Endothelial cell of umbilical vein (primary cell): ENCODE results near the gene ARHGEF26. TPM values are rescaled to one million over a fixed set of nuclear protein-coding genes. Genes with fewer than 3 reads are reported as not detected.

Source experiments
- BruUV-seq: library from RNA; stranded (reverse); fragments of 400-500 nt; replicated peaks from 2 replicates; lab custom pipeline; 2021; lab: Mats Ljungman, UMichigan
- CTCF ChIA-PET: fragments of 300-600, 350-600 bp; sonication (Branson Sonifier 250); formaldehyde crosslinking; loops from one replicate; lab custom pipeline; 2021; ENCODE audit warnings: antibody characterized with exemption, inconsistent platforms; lab: Charles Lee
- POLR2A ChIA-PET: fragments of 300-600, 350-600 bp; sonication (Branson Sonifier 250); formaldehyde crosslinking; loops from one replicate; lab custom pipeline; 2021; ENCODE audit warnings: antibody characterized with exemption, inconsistent platforms; lab: Charles Lee
- DNase-seq: peaks from one replicate; pipeline ENCODE4 v3.0.0-alpha.2; 2011; ENCODE audit warnings: low read depth, low spot score
- FAIRE-seq: peaks from 2 replicates; lab custom pipeline; 2011; peaks lifted over from hg19 to GRCh38; lab: Jason Lieb, UNC
- H2AFZ ChIP-seq: 2 replicates; pipeline ENCODE4 v1.6.0; 2012; ENCODE audit warnings: low read depth, low read length, control low read depth, inconsistent platforms
- H3K27ac ChIP-seq: 2 replicates; pipeline ENCODE4 v1.5.1; 2011; ENCODE audit warnings: low read depth, mild to moderate bottlenecking, control low read depth, low read length, moderate library complexity; ENCODE audit not compliant: insufficient read depth
- H3K27me3 ChIP-seq, 2 experiments: 2 replicates each; pipeline versions ENCODE4 v1.6.0 to v1.6.1; 2011; ENCODE audit warnings: low read length in 2 of 2, mixed read lengths in 1 of 2; ENCODE audit not compliant: control insufficient read depth in 2 of 2, insufficient read depth in 2 of 2
- H3K36me3 ChIP-seq, 2 experiments: 2 replicates in 1 of 2; 3 replicates in 1 of 2; pipeline ENCODE4 v1.5.1; 2011; ENCODE audit warnings: low read length in 2 of 2, mild to moderate bottlenecking in 1 of 2, moderate library complexity in 1 of 2; ENCODE audit not compliant: control insufficient read depth in 2 of 2, insufficient read depth in 2 of 2; ENCODE audit errors: extremely low read depth in 1 of 2
- H3K4me1 ChIP-seq: 3 replicates; pipeline ENCODE4 v1.5.1; 2011; ENCODE audit warnings: mild to moderate bottlenecking, low read length; ENCODE audit not compliant: control insufficient read depth, insufficient read depth; ENCODE audit errors: extremely low read depth
- H3K4me2 ChIP-seq: 2 replicates; pipeline ENCODE4 v1.6.1; 2011; ENCODE audit warnings: low read length, control low read depth, mixed read lengths; ENCODE audit not compliant: insufficient read depth
- H3K4me3 ChIP-seq, 3 experiments: fragments of 200-600 bp in 1 of 3; sonication (generic), shearing (Covaris generic) in 1 of 3; replicated peaks in 1 of 3; 2 replicates each; pipeline ENCODE4 v1.5.1; 2011 to 2016; ENCODE audit warnings: control low read depth in 3 of 3, low read length in 3 of 3, mild to moderate bottlenecking in 2 of 3, inconsistent platforms in 1 of 3, low read depth in 1 of 3, moderate library complexity in 1 of 3; ENCODE audit not compliant: insufficient read depth in 1 of 3
- H3K79me2 ChIP-seq: 2 replicates; pipeline ENCODE4 v1.6.0; 2012; ENCODE audit warnings: low read length, inconsistent platforms; ENCODE audit not compliant: control insufficient read depth, insufficient read depth
- H3K9ac ChIP-seq: replicated peaks from 2 replicates; pipeline ENCODE3; 2011; ENCODE audit warnings: low read length, control low read depth; ENCODE audit not compliant: insufficient read depth; ENCODE audit errors: extremely low read depth
- H3K9me1 ChIP-seq: replicated peaks from 3 replicates; pipeline ENCODE4 v1.6.0; 2011; ENCODE audit warnings: mild to moderate bottlenecking, low read length; ENCODE audit not compliant: control insufficient read depth, insufficient read depth; ENCODE audit errors: extremely low read depth
- H3K9me3 ChIP-seq: replicated peaks from 2 replicates; pipeline ENCODE4 v1.5.1; 2012; ENCODE audit warnings: low read length, inconsistent platforms; ENCODE audit not compliant: control insufficient read depth, insufficient read depth
- H4K20me1 ChIP-seq: replicated peaks from 2 replicates; pipeline ENCODE3; 2011; ENCODE audit warnings: mild to moderate bottlenecking, low read length; ENCODE audit not compliant: control insufficient read depth, insufficient read depth; ENCODE audit errors: extremely low read depth
- EZH2 ChIP-seq: IDR thresholded peaks from 2 replicates; pipeline ENCODE4 v1.6.1; 2012; ENCODE audit warnings: borderline replicate concordance, low read depth, mild to moderate bottlenecking, moderate library complexity, low read length, inconsistent platforms; ENCODE audit not compliant: severe bottlenecking
- FOS ChIP-seq: IDR thresholded peaks from 2 replicates; pipeline ENCODE4 v1.6.1; 2011; ENCODE audit warnings: mild to moderate bottlenecking, low read length, moderate library complexity, borderline replicate concordance; ENCODE audit not compliant: insufficient read depth
- GATA2 ChIP-seq: IDR thresholded peaks from 2 replicates; pipeline ENCODE4 v1.7.0; 2011; ENCODE audit warnings: low read depth, mild to moderate bottlenecking, moderate library complexity, mixed read lengths, low read length; ENCODE audit not compliant: insufficient read length, insufficient read depth
- JUN ChIP-seq: IDR thresholded peaks from 2 replicates; pipeline ENCODE4 v1.6.1; 2011; ENCODE audit warnings: borderline replicate concordance, low read depth; ENCODE audit not compliant: insufficient read length, insufficient read depth
- MYC ChIP-seq: IDR thresholded peaks from one replicate; pipeline ENCODE4 v1.6.1; 2011; ENCODE audit warnings: mild to moderate bottlenecking, low read depth, low read length
- POLR2A ChIP-seq: IDR thresholded peaks from 2 replicates; pipeline ENCODE4 v1.6.1; 2012; ENCODE audit warnings: low read depth, mild to moderate bottlenecking, control low read depth, low read length
- POLR2AphosphoS5 ChIP-seq: IDR thresholded peaks from 2 replicates; pipeline ENCODE4 v1.6.1; 2012; ENCODE audit warnings: low read depth, mild to moderate bottlenecking, control low read depth, low read length, moderate library complexity; ENCODE audit not compliant: insufficient read depth
- dilution Hi-C: fragments of 300-500 bp; cut with MboI; formaldehyde crosslinking; loops from one replicate; pipeline ENCODE4 v1.15.0; 2019; ENCODE audit warnings: low sequenced_read_pairs; ENCODE audit not compliant: extremely low pct_ligation_motif_present
- intact Hi-C: fragments of 100-400 bp; cut with micrococcal nuclease; formaldehyde crosslinking; loops from one replicate; pipeline ENCODE4 v1.10.0; 2022
- polyA plus RNA-seq, 4 experiments: library from polyadenylated mRNA; depleted of rRNA in 3 of 4; stranded (reverse) in 3 of 4; unstranded in 1 of 4; fragments of >200 nt; gene quantifications; 2 replicates each; pipeline versions ENCODE4 v1.2.1 to v1.2.3, GENCODE V29; 2011 to 2012; ENCODE audit warnings: missing spikeins in 1 of 4
- total RNA-seq: library from RNA; stranded (reverse); gene quantifications from 2 replicates; pipeline ENCODE4 v1.2.3, GENCODE V29; 2021
- TF ChIP-seq, protein P1 (sequence below): IDR thresholded peaks from 2 replicates; pipeline ENCODE4 v1.6.1; 2011; ENCODE audit not compliant: insufficient read depth, insufficient read length
- TF ChIP-seq, protein P2 (sequence below), 2 donors: IDR thresholded peaks; 1 replicate in 1 of 2; 2 replicates in 1 of 2; pipeline ENCODE4 v1.5.1; 2011; ENCODE audit warnings: low read length in 2 of 2, mild to moderate bottlenecking in 2 of 2, moderate library complexity in 2 of 2, control low read depth in 1 of 2, inconsistent platforms in 1 of 2, low read depth in 1 of 2; ENCODE audit not compliant: insufficient read depth in 1 of 2; ENCODE audit errors: extremely low read depth in 1 of 2

The ARHGEF26 gene
- total and polyA plus RNA-seq, 2 donors (not counting 3 experiments of a cell fraction or from before 2014, with no cell fraction given), result 0.57 to 2.9 TPM

DNA sequence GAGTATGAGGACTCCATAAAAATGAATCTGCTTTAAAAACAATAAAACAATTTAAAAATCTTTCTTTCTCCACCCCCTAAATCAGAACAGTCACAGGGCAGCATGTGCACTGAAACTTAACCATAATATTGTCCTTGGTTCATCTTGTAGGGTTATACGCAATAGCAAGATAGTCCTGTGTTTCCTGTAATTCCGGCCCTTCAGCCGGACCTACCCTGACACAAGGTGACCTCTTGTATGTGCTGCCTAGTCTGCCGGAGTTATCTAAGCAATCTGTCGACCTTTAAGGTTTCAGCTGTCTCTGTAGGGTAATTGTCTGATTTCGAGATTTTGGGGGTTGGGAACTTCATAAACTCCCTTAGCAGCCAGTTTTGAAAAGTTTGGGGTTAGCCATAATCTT lies 103.2 kb downstream of the ARHGEF26 start:
- ChIA-PET CTCF (interaction anchor here (0.9 to 1.4 kb wide), 3 partner anchors 10 to 28 kb away, joined by 3 to 5 read pairs (median 3); no protein-coding TSS in a partner anchor), POLR2A (no interaction called here)
- DNase-seq (peak; percentile 30), FAIRE-seq (peak; percentile 43)
- no peak overlapping the region for H3K27ac ChIP-seq
- peak overlapping the region; percentile 24 for H3K4me2 ChIP-seq
- no TSS peak for BruUV-seq
- H3K9me3 ChIP-seq, result no peaks in the 10 kb centered on the region
- peak; percentile 81 for TF ChIP-seq GATA2
- no peak for TF ChIP-seq EZH2
- dilution Hi-C loops, result no loop called here
- no peaks in the 10 kb centered on the region for H3K27me3 ChIP-seq
- peak overlapping the region; percentile 56 for H2AFZ ChIP-seq
- no peaks in the 10 kb centered on the region for H3K79me2 ChIP-seq
- no peak overlapping the region for H3K4me3 ChIP-seq
- peaks cover 12% of the 10 kb centered on the region for H3K4me1 ChIP-seq
- H4K20me1 ChIP-seq, result no peaks in the 10 kb centered on the region
- H3K36me3 ChIP-seq, result no peaks in the 10 kb centered on the region
- intact Hi-C loops, result no loop called here
- no peak overlapping the region for H3K9ac ChIP-seq
- H3K9me1 ChIP-seq, result no peaks in the 10 kb centered on the region

DNA sequence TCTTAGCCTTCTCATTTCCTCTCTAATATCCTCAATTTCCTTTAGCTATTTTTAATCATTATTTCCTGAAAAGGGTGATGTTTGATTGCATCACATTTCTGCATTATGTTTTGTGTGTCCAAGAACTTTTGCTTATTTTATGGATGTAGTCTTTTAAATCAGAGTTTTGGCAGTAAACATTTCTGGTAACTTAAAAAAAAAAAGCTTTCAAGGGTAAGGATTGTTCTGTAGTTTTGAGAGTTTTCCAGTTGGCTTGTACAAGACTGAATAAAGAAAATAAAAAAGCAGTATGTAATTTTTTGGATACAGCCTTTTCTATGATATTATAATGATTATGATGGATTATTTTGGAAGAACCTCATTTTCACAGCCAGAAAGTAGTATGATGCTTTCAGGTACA lies 103.7 kb downstream of the ARHGEF26 start:
- no peaks in the 10 kb centered on the region for H3K9me1 ChIP-seq
- H3K4me3 ChIP-seq, result no peak overlapping the region
- no peaks in the 10 kb centered on the region for H3K9me3 ChIP-seq

More for the DNA sequence above, 103.7 kb downstream of the ARHGEF26 start:
- ChIA-PET CTCF (interaction anchor here (0.9 to 1.4 kb wide), 3 partner anchors 10 to 28 kb away, joined by 3 to 5 read pairs (median 3); no protein-coding TSS in a partner anchor), POLR2A (interaction anchor here (0.5 kb wide), 1 partner anchor 105 kb away, joined by 3 read pairs; no protein-coding TSS in a partner anchor)
- dilution Hi-C loops (no loop called here), intact Hi-C loops (no loop called here)
- TF ChIP-seq EZH2 (no peak), MYC (no peak), JUN (no peak), POLR2A (no peak), FOS (no peak), POLR2AphosphoS5 (no peak), GATA2 (no peak)
- TF ChIP-seq, protein P1, sequence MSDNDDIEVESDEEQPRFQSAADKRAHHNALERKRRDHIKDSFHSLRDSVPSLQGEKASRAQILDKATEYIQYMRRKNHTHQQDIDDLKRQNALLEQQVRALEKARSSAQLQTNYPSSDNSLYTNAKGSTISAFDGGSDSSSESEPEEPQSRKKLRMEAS, result no peak
- TF ChIP-seq, protein P2, sequence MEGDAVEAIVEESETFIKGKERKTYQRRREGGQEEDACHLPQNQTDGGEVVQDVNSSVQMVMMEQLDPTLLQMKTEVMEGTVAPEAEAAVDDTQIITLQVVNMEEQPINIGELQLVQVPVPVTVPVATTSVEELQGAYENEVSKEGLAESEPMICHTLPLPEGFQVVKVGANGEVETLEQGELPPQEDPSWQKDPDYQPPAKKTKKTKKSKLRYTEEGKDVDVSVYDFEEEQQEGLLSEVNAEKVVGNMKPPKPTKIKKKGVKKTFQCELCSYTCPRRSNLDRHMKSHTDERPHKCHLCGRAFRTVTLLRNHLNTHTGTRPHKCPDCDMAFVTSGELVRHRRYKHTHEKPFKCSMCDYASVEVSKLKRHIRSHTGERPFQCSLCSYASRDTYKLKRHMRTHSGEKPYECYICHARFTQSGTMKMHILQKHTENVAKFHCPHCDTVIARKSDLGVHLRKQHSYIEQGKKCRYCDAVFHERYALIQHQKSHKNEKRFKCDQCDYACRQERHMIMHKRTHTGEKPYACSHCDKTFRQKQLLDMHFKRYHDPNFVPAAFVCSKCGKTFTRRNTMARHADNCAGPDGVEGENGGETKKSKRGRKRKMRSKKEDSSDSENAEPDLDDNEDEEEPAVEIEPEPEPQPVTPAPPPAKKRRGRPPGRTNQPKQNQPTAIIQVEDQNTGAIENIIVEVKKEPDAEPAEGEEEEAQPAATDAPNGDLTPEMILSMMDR (IDR thresholded peaks at IDR 0.05; ENCODE audit: extremely low read depth in 1 of 2, insufficient read depth in 1 of 2, low read depth in 1 of 2, low read length in 2 of 2), result no peak
- peak; percentile 26 for DNase-seq
- FAIRE-seq, result no peak
- Histone ChIP-seq H3K4me2 (peak overlapping the region; percentile 24), H3K27me3 (no peaks in the 10 kb centered on the region), H2AFZ (no peak overlapping the region), H3K79me2 (no peaks in the 10 kb centered on the region), H3K4me1 (peaks cover 12% of the 10 kb centered on the region), H3K9ac (no peak overlapping the region), H3K27ac (no peak overlapping the region), H4K20me1 (no peaks in the 10 kb centered on the region), H3K36me3 (no peaks in the 10 kb centered on the region)
- no TSS peak for BruUV-seq
